GM12801 (cell line): Measurements from ENCODE around the gene ST7L.

Source experiments
- CTCF ChIP-seq: IDR thresholded peaks from one replicate; pipeline ENCODE4 v1.5.1; 2011; ENCODE audit warnings: control low read depth; ENCODE audit not compliant: insufficient read length; ENCODE audit errors: extremely low read depth

Gene ST7L

DNA sequence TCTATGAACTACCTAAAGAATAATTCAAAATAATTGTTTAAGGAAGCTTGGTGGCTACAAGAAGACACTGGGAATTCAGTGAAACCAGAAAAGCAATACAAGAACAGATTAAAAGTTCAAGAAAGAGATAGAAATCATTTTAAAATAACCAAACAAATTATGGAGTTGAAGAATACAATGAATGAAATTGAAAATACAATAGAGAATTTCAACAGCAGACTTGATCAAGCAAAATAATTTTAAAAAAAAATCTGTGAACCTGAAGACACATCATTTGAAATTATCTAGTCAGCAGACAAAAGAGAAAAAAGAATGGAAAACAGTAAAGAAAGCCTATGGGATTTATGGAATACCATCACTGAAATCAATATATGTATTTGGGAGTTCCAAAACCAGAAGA is 141.4 kb downstream of the ST7L start:
- TF ChIP-seq CTCF, result no peak
